Measurements from ENCODE around the gene C12orf57. TPM values are rescaled to one million over a fixed set of nuclear protein-coding genes. Genes with fewer than 3 reads are reported as not detected.

C12orf57 gene
- total and polyA plus RNA-seq, 9 of the 15 experiments (the other 6 are each of a cell fraction or from before 2014, with no cell fraction given) = 26.7 to 191 (median 107) TPM

GRCh38 chr12:6915789-6916285, 28.0 kb upstream of the C12orf57 start:
- Histone ChIP-seq H2AFZ (ENCODE audit: low read depth, low read length) (peak overlapping the region; percentile 44; the same call in 1 of the 2 replicates), H3K4me1 (replicated peaks in 1 of 2; ENCODE audit: control insufficient read depth in 2 of 2, insufficient read depth in 2 of 2, low read length in 2 of 2) (peaks cover 12 to 40% of the 10 kb centered on the region in 2 experiments; a peak in 4 of 5 replicates), H3K4me2 (ENCODE audit: insufficient read depth, low read length) (peak overlapping the region; percentile 76), H3K9ac (ENCODE audit: insufficient read depth in 1 of 2, low read depth in 2 of 2, low read length in 2 of 2) (peak overlapping the region; percentile 34 to 87), H3K27ac (ENCODE audit: extremely low read depth, low read depth, low read length) (no peak overlapping the region), H3K36me3 (ENCODE audit: control insufficient read depth, insufficient read depth, low read length) (peaks cover 19% of the 10 kb centered on the region; the same call in 2 of the 3 replicates), H3K9me1 (ENCODE audit: control insufficient read depth, insufficient read depth, low read length) (peaks cover 6% of the 10 kb centered on the region), H3K4me3 (peak overlapping the region; percentile 46), H4K20me1 (replicated peaks; ENCODE audit: control insufficient read depth, insufficient read depth, low read length) (no peaks in the 10 kb centered on the region), H3K9me3 (replicated peaks; ENCODE audit: control insufficient read depth, insufficient read depth, low read depth, low read length) (no peaks in the 10 kb centered on the region), H3K79me2 (ENCODE audit: control insufficient read depth, insufficient read depth, low read length) (peaks cover 19% of the 10 kb centered on the region), H3K27me3 (ENCODE audit: control insufficient read depth in 2 of 2, insufficient read depth in 2 of 2, low read length in 2 of 2) (no peaks in the 10 kb centered on the region)
- in situ Hi-C loops (cut with MboI) (no loop called here), intact Hi-C loops (cut with micrococcal nuclease) (no loop called here)
- peak; percentile 74 for FAIRE-seq
- ATAC-seq = no peak
- TF ChIP-seq SMARCA4 (IDR thresholded peaks at IDR 0.05) (no peak), NEUROD1 (IDR thresholded peaks at IDR 0.05; ENCODE audit: borderline replicate concordance, low read depth, low read length, partially characterized antibody) (no peak), BCLAF1 (IDR thresholded peaks at IDR 0.05; ENCODE audit: borderline replicate concordance in 1 of 2, control insufficient read depth in 1 of 2, low read depth in 2 of 2, low read length in 1 of 2) (no peak), LCOR (CRISPR knock-in tag; IDR thresholded peaks at IDR 0.05) (no peak), ZFX (CRISPR knock-in tag; IDR thresholded peaks at IDR 0.05) (0 out of 2 replicates have a peak, but pooled peaks have one; percentile 15), ZNF324 (CRISPR knock-in tag; IDR thresholded peaks at IDR 0.05) (no peak)
- TF ChIP-seq, protein P1, sequence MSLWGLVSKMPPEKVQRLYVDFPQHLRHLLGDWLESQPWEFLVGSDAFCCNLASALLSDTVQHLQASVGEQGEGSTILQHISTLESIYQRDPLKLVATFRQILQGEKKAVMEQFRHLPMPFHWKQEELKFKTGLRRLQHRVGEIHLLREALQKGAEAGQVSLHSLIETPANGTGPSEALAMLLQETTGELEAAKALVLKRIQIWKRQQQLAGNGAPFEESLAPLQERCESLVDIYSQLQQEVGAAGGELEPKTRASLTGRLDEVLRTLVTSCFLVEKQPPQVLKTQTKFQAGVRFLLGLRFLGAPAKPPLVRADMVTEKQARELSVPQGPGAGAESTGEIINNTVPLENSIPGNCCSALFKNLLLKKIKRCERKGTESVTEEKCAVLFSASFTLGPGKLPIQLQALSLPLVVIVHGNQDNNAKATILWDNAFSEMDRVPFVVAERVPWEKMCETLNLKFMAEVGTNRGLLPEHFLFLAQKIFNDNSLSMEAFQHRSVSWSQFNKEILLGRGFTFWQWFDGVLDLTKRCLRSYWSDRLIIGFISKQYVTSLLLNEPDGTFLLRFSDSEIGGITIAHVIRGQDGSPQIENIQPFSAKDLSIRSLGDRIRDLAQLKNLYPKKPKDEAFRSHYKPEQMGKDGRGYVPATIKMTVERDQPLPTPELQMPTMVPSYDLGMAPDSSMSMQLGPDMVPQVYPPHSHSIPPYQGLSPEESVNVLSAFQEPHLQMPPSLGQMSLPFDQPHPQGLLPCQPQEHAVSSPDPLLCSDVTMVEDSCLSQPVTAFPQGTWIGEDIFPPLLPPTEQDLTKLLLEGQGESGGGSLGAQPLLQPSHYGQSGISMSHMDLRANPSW (CRISPR knock-in tag; IDR thresholded peaks at IDR 0.05) = no peak
- TF ChIP-seq, protein P2, sequence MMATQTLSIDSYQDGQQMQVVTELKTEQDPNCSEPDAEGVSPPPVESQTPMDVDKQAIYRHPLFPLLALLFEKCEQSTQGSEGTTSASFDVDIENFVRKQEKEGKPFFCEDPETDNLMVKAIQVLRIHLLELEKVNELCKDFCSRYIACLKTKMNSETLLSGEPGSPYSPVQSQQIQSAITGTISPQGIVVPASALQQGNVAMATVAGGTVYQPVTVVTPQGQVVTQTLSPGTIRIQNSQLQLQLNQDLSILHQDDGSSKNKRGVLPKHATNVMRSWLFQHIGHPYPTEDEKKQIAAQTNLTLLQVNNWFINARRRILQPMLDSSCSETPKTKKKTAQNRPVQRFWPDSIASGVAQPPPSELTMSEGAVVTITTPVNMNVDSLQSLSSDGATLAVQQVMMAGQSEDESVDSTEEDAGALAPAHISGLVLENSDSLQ (IDR thresholded peaks at IDR 0.05) = no peak
- no peak for DNase-seq (ENCODE audit: extremely low read depth in 1 of 4, low spot score in 3 of 4)
- ChIA-PET POLR2A (interaction anchor here (0.6 kb wide), 1 partner anchor 27 kb away, joined by 3 read pairs; no protein-coding TSS in a partner anchor), CTCF (ENCODE audit: low intra/inter-chr PET ratio) (no interaction called here)
- WGBS (ENCODE audit: insufficient coverage, low coverage, missing lambda C conversion rate) = 34% methylated on average over 11 of the region's 14 CpGs
- BruUV-seq (replicated peaks) = no TSS peak
